ENCODE data around the gene APCDD1. TPM values are rescaled to one million over a fixed set of nuclear protein-coding genes. Genes with fewer than 3 reads are reported as not detected.
A peak's percentile ranks its signal among the peaks of the same experiment; 100 is the strongest.

APCDD1 gene
- total and polyA plus RNA-seq, 2 experiments from 2014 or later, result 69.6 to 114 TPM

DNA sequence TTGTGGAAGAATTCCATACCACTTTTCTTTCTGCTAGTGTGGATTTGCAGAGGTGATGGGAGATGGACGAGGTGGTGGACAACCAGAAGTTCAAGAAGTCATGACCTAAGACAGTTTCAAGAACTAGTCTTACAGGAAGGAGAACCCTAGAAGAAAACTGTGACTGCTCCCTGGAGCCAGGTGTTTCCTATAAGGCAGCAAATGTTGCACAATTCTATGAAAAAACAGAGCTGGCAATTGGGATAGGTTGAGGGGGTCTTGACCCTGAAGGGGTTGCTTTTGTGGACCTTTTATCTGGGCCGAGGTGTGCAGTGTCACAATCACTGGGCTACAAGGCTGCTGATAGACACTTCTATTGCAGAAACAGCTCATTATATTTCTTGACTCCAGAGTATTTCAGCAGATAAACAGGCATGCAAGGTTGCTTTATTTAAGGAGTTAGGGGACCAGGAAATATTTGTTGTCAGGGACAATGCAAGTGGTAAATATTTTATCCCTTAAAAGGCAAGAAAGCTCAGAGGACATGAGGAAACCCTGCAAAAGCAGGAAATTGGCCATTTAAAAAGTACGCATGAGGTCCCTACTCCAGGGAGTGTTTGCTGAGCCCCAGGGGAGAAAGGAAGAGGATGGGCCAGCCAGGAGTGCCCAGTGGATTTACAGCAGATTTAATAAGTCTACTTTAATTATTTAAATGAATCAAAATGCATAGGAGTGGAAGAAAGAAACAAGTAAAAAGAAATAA lies 22.9 kb downstream of the APCDD1 start:
- no peaks in the 10 kb centered on the region for H3K36me3 ChIP-seq (replicated peaks; ENCODE audit: insufficient read depth, low read depth)
- WGBS (ENCODE audit: low lambda C conversion rate, missing lambda C conversion rate), result 74% methylated on average over 3 of the region's 3 CpGs
- no peaks in the 10 kb centered on the region for H3K9me3 ChIP-seq (ENCODE audit: low read depth)
- TF ChIP-seq EZH2 (IDR thresholded peaks at IDR 0.05; ENCODE audit: borderline replicate concordance) (no peak), EZH2phosphoT487 (IDR thresholded peaks at IDR 0.05; ENCODE audit: low read depth, severe bottlenecking, unreplicated experiment) (no peak)
- TF ChIP-seq, protein P1, sequence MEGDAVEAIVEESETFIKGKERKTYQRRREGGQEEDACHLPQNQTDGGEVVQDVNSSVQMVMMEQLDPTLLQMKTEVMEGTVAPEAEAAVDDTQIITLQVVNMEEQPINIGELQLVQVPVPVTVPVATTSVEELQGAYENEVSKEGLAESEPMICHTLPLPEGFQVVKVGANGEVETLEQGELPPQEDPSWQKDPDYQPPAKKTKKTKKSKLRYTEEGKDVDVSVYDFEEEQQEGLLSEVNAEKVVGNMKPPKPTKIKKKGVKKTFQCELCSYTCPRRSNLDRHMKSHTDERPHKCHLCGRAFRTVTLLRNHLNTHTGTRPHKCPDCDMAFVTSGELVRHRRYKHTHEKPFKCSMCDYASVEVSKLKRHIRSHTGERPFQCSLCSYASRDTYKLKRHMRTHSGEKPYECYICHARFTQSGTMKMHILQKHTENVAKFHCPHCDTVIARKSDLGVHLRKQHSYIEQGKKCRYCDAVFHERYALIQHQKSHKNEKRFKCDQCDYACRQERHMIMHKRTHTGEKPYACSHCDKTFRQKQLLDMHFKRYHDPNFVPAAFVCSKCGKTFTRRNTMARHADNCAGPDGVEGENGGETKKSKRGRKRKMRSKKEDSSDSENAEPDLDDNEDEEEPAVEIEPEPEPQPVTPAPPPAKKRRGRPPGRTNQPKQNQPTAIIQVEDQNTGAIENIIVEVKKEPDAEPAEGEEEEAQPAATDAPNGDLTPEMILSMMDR (IDR thresholded peaks at IDR 0.05; ENCODE audit: poor library complexity), result no peak
- peak overlapping the region; percentile 39 for H3K4me2 ChIP-seq
- no peak overlapping the region for H2AFZ ChIP-seq
- no peak overlapping the region for H3K4me3 ChIP-seq
- DNase-seq (ENCODE audit: low spot score), result no peak
- no peaks in the 10 kb centered on the region for H3K79me2 ChIP-seq
- peaks cover 3% of the 10 kb centered on the region for H4K20me1 ChIP-seq (ENCODE audit: insufficient read depth, poor library complexity, severe bottlenecking)
- H3K9me2 ChIP-seq (replicated peaks; ENCODE audit: insufficient read depth), result no peaks in the 10 kb centered on the region
- no peaks in the 10 kb centered on the region for H3K27me3 ChIP-seq
- peaks cover 17% of the 10 kb centered on the region for H3K4me1 ChIP-seq (ENCODE audit: insufficient read depth)
- H3K27ac ChIP-seq, result peak overlapping the region; percentile 82

DNA sequence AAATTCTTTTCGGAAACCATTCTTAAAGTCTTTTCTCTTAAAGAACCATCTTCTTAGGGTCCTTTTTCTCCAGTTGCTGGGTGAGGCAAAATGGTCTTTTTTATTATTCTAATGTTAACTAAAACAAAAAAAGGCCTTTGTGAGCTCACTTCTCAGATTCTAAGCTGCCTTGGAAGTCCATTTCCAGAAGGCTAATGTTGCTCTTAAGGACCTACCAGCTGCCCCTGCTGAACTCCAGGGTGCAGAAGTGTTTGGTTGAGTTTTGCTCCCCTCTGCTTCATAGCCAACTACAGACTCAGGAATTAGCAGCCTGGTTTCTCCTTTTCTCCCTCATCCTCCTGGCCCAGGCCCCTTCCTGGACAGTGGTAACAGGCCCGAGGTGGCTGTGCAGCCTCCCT lies 23.4 kb downstream of the APCDD1 start:
- no peaks in the 10 kb centered on the region for H3K9me2 ChIP-seq (replicated peaks; ENCODE audit: insufficient read depth)
- H3K4me1 ChIP-seq (ENCODE audit: insufficient read depth), result peaks cover 17% of the 10 kb centered on the region
- no peak for TF ChIP-seq EZH2phosphoT487 (IDR thresholded peaks at IDR 0.05; ENCODE audit: low read depth, severe bottlenecking, unreplicated experiment)
- TF ChIP-seq, protein P1 (IDR thresholded peaks at IDR 0.05; ENCODE audit: poor library complexity), result no peak
- no peak for TF ChIP-seq EZH2 (IDR thresholded peaks at IDR 0.05; ENCODE audit: borderline replicate concordance)
- no peak overlapping the region for H3K4me3 ChIP-seq
- no peak overlapping the region for H3K4me2 ChIP-seq
- peaks cover 3% of the 10 kb centered on the region for H4K20me1 ChIP-seq (ENCODE audit: insufficient read depth, poor library complexity, severe bottlenecking)
- no peaks in the 10 kb centered on the region for H3K27me3 ChIP-seq
- H2AFZ ChIP-seq, result no peak overlapping the region
- DNase-seq (ENCODE audit: low spot score), result no peak
- no peaks in the 10 kb centered on the region for H3K36me3 ChIP-seq (replicated peaks; ENCODE audit: insufficient read depth, low read depth)
- H3K9me3 ChIP-seq (ENCODE audit: low read depth), result no peaks in the 10 kb centered on the region
- H3K79me2 ChIP-seq, result no peaks in the 10 kb centered on the region
- WGBS (ENCODE audit: low lambda C conversion rate, missing lambda C conversion rate), result 82% methylated on average over 2 of the region's 2 CpGs
- H3K27ac ChIP-seq, result no peak overlapping the region

DNA sequence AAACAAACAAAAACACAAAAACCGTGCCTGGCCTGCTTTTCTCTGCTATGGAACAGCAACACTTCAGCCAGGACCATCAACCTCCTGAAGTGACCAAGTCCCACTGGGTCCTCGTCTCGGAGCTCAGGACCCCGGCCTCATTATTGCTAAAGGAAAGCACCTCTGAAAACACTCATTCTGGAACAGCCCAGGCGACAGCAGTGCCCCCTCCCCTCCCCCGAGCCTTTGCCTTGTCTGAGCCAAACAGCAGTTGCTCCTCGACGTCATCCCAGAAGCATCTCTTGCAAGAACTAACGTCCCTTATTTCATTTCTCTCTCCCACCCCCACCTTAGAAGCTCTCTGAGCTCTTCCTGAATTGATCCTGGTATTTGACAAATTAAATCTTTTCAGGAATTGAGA lies 27.4 kb downstream of the APCDD1 start:
- H3K4me3 ChIP-seq, result no peak overlapping the region
- no peaks in the 10 kb centered on the region for H3K9me2 ChIP-seq (replicated peaks; ENCODE audit: insufficient read depth)
- H3K4me2 ChIP-seq, result no peak overlapping the region
- H4K20me1 ChIP-seq (ENCODE audit: insufficient read depth, poor library complexity, severe bottlenecking), result peaks cover 3% of the 10 kb centered on the region
- no peak overlapping the region for H3K27ac ChIP-seq
- TF ChIP-seq EZH2 (IDR thresholded peaks at IDR 0.05; ENCODE audit: borderline replicate concordance) (no peak), EZH2phosphoT487 (IDR thresholded peaks at IDR 0.05; ENCODE audit: low read depth, severe bottlenecking, unreplicated experiment) (no peak)
- TF ChIP-seq, protein P1 (IDR thresholded peaks at IDR 0.05; ENCODE audit: poor library complexity), result no peak
- no peaks in the 10 kb centered on the region for H3K36me3 ChIP-seq (replicated peaks; ENCODE audit: insufficient read depth, low read depth)
- H2AFZ ChIP-seq, result no peak overlapping the region
- no peaks in the 10 kb centered on the region for H3K79me2 ChIP-seq
- no peaks in the 10 kb centered on the region for H3K9me3 ChIP-seq (ENCODE audit: low read depth)
- no peaks in the 10 kb centered on the region for H3K27me3 ChIP-seq
- 72% methylated on average over 9 of the region's 9 CpGs for WGBS (ENCODE audit: low lambda C conversion rate, missing lambda C conversion rate)
- DNase-seq (ENCODE audit: low spot score), result no peak
- peaks cover 5% of the 10 kb centered on the region for H3K4me1 ChIP-seq (ENCODE audit: insufficient read depth)

All from hepatocyte (in vitro differentiated cells).